MM.1S (cell line): ENCODE data around the gene RXRA.

Experiments
- DNase-seq: peaks from one replicate; pipeline ENCODE4 v3.0.0-alpha.2; 2015
- H2AFZ ChIP-seq: fragments of 300-600 bp; sonication (generic); 2 replicates; pipeline ENCODE4 v1.6.0; 2016; ENCODE audit warnings: antibody characterized with exemption, low read length
- H3F3A ChIP-seq: fragments of 300-600 bp; sonication (generic); 2 replicates; pipeline ENCODE4 v1.6.1; 2016; ENCODE audit warnings: mild to moderate bottlenecking, antibody characterized with exemption, low read length, moderate library complexity, mixed read lengths; ENCODE audit not compliant: insufficient read depth
- H3K27ac ChIP-seq: fragments of 300-600 bp; sonication (generic); 2 replicates; pipeline ENCODE4 v1.5.1; 2016; ENCODE audit warnings: mild to moderate bottlenecking, low read length
- H3K27me3 ChIP-seq: fragments of 300-600 bp; sonication (generic); replicated peaks from 2 replicates; pipeline ENCODE4 v1.6.0; 2016; ENCODE audit warnings: low read length; ENCODE audit not compliant: insufficient read depth
- H3K36me3 ChIP-seq: fragments of 300-600 bp; sonication (generic); replicated peaks from 2 replicates; pipeline ENCODE4 v1.6.1; 2016; ENCODE audit warnings: mild to moderate bottlenecking, low read length, mixed read lengths; ENCODE audit not compliant: insufficient read depth
- H3K4me1 ChIP-seq: fragments of 300-600 bp; sonication (generic); 2 replicates; pipeline ENCODE4 v1.6.1; 2016; ENCODE audit warnings: low read length, mixed read lengths
- H3K4me2 ChIP-seq: fragments of 300-600 bp; sonication (generic); 2 replicates; pipeline ENCODE4 v1.6.0; 2016; ENCODE audit warnings: low read depth, low read length
- H3K4me3 ChIP-seq: fragments of 300-600 bp; sonication (generic); 2 replicates; pipeline ENCODE4 v1.5.1; 2016; ENCODE audit warnings: low read length, mixed read lengths
- H3K79me2 ChIP-seq: fragments of 300-600 bp; sonication (generic); 2 replicates; pipeline ENCODE4 v1.6.1; 2016; ENCODE audit warnings: mixed run types, low read length, mixed read lengths
- H3K9ac ChIP-seq: fragments of 300-600 bp; sonication (generic); 2 replicates; pipeline ENCODE4 v1.6.1; 2016; ENCODE audit warnings: low read length, mixed read lengths
- H3K9me2 ChIP-seq: fragments of 300-600 bp; sonication (generic); replicated peaks from 2 replicates; pipeline ENCODE4 v1.6.1; 2016; ENCODE audit warnings: mild to moderate bottlenecking, low read length, mixed read lengths; ENCODE audit not compliant: insufficient read depth
- H3K9me3 ChIP-seq: fragments of 300-600 bp; sonication (generic); replicated peaks from 2 replicates; pipeline ENCODE4 v1.6.1; 2016; ENCODE audit warnings: mild to moderate bottlenecking, low read length, mixed read lengths; ENCODE audit not compliant: insufficient read depth
- H4K20me1 ChIP-seq: fragments of 300-600 bp; sonication (generic); 2 replicates; pipeline ENCODE4 v1.6.1; 2016; ENCODE audit warnings: mild to moderate bottlenecking, low read length, moderate library complexity, mixed read lengths; ENCODE audit not compliant: insufficient read depth
- CTCF ChIP-seq: fragments of 300-600 bp; sonication (generic); IDR thresholded peaks from 2 replicates; pipeline ENCODE4 v1.5.1; 2016; ENCODE audit warnings: antibody characterized with exemption, low read length, mixed read lengths
- EZH2 ChIP-seq: fragments of 300-600 bp; sonication (generic); optimal IDR thresholded peaks from 2 replicates; pipeline ENCODE3; 2017; ENCODE audit warnings: low read depth, mild to moderate bottlenecking, antibody characterized with exemption, low read length, mixed read lengths
- EZH2phosphoT487 ChIP-seq: fragments of 300-600 bp; sonication (generic); IDR thresholded peaks from 2 replicates; pipeline ENCODE4 v1.6.1; 2018; ENCODE audit warnings: antibody characterized with exemption, low read length

The RXRA gene

GRCh38 chr9:134434894-134435506 lies 108.7 kb downstream of the RXRA start:
- Histone ChIP-seq H3K27ac (no peak overlapping the region), H3F3A (no peaks in the 10 kb centered on the region), H3K4me1 (no peaks in the 10 kb centered on the region), H3K4me3 (no peak overlapping the region), H2AFZ (no peak overlapping the region), H3K9ac (no peak overlapping the region), H3K36me3 (no peaks in the 10 kb centered on the region), H3K9me2 (no peaks in the 10 kb centered on the region), H3K27me3 (no peaks in the 10 kb centered on the region), H3K79me2 (no peaks in the 10 kb centered on the region), H3K9me3 (no peaks in the 10 kb centered on the region), H3K4me2 (no peak overlapping the region), H4K20me1 (no peaks in the 10 kb centered on the region)
- TF ChIP-seq EZH2: no peak
- TF ChIP-seq CTCF: no peak
- no peak for TF ChIP-seq EZH2phosphoT487
- no peak for DNase-seq

DNA sequence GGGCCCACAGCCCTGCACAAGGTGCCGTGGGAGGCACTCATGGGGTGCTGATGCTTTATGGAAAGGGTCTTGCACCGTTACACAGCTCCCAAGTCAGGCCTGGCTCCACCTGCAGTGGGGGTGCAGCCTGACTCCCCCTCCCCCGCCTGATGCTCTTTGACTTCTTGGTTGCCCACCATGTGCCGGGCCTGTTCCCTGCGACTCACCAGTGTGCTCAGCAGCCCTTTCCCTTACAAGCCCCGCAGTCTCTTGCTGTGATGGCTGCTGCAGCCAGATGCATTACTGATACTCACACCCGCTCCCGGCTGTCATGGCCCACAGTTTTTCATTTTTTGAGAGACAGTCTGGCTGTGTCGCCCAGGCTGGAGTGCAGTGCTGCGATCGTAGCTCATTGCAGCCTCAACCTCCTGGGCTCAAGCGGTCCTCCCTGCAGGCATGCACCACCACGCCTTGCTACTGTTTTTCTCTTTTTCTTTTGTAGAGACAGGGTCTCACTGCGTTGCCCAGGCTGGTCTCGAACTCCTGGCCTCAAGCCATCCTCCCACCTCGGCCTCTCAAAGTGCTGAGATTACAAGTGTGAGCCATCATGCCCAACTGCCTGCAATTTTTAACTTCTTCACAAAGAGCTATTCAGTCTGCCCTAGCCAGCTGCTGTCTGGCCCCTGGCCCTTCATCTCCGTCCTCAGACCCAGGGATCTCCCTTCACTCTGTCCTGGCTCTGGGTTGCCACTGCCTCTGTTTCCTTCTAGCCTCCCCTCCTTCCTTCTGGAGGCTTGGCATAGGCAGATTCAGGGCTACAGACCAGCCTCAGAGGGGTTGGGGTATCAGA lies 109.5 kb downstream of the RXRA start:
- no peaks in the 10 kb centered on the region for H3K79me2 ChIP-seq
- no peaks in the 10 kb centered on the region for H3K27me3 ChIP-seq
- H4K20me1 ChIP-seq: no peaks in the 10 kb centered on the region
- no peaks in the 10 kb centered on the region for H3F3A ChIP-seq
- no peak overlapping the region for H3K27ac ChIP-seq
- H3K4me1 ChIP-seq: no peaks in the 10 kb centered on the region
- TF ChIP-seq CTCF (no peak), EZH2 (no peak), EZH2phosphoT487 (no peak)
- no peak for DNase-seq
- H3K9me3 ChIP-seq: no peaks in the 10 kb centered on the region
- H2AFZ ChIP-seq: no peak overlapping the region
- H3K4me2 ChIP-seq: no peak overlapping the region
- H3K4me3 ChIP-seq: no peak overlapping the region
- H3K36me3 ChIP-seq: no peaks in the 10 kb centered on the region
- H3K9me2 ChIP-seq: no peaks in the 10 kb centered on the region
- H3K9ac ChIP-seq: no peak overlapping the region

DNA sequence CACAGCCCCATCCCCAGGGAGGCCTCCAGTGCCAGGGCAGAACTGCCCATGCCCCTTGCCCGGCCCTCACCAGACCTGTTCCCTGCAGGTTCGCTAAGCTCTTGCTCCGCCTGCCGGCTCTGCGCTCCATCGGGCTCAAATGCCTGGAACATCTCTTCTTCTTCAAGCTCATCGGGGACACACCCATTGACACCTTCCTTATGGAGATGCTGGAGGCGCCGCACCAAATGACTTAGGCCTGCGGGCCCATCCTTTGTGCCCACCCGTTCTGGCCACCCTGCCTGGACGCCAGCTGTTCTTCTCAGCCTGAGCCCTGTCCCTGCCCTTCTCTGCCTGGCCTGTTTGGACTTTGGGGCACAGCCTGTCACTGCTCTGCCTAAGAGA lies 110.1 kb downstream of the RXRA start:
- Histone ChIP-seq H3K4me3 (no peak overlapping the region), H3F3A (no peaks in the 10 kb centered on the region), H3K27me3 (no peaks in the 10 kb centered on the region), H3K4me2 (no peak overlapping the region), H3K9ac (no peak overlapping the region), H3K27ac (no peak overlapping the region), H3K36me3 (no peaks in the 10 kb centered on the region), H3K9me3 (no peaks in the 10 kb centered on the region), H3K4me1 (no peaks in the 10 kb centered on the region), H3K9me2 (no peaks in the 10 kb centered on the region), H4K20me1 (no peaks in the 10 kb centered on the region), H3K79me2 (no peaks in the 10 kb centered on the region), H2AFZ (no peak overlapping the region)
- TF ChIP-seq EZH2: no peak
- no peak for TF ChIP-seq EZH2phosphoT487
- TF ChIP-seq CTCF: no peak
- no peak for DNase-seq
